Chondrocyte (in vitro differentiated cells): ENCODE results near the gene CAMKK1. TPM values are rescaled to one million over a fixed set of nuclear protein-coding genes. Genes with fewer than 3 reads are reported as not detected.
A peak's percentile ranks its signal among the peaks of the same experiment; 100 is the strongest.

ENCODE experiments used
- DNase-seq: peaks from one replicate; pipeline ENCODE4 v3.0.0; 2021; ENCODE audit warnings: mixed read lengths, low spot score
- H3K27ac Mint-ChIP-seq: one replicate; pipeline ENCODE4 v1.8.0; 2021; ENCODE audit warnings: mild to moderate bottlenecking, moderate library complexity, mixed read lengths; ENCODE audit not compliant: unreplicated experiment
- H3K27me3 Mint-ChIP-seq: 2 replicates; pipeline ENCODE4 v1.8.0; 2021; ENCODE audit warnings: low read depth, mixed read lengths
- H3K36me3 Mint-ChIP-seq: 2 replicates; pipeline ENCODE4 v1.8.0; 2021; ENCODE audit warnings: low read depth, mixed read lengths
- H3K4me1 Mint-ChIP-seq: 2 replicates; pipeline ENCODE4 v1.8.0; 2021; ENCODE audit warnings: low read depth, mild to moderate bottlenecking, mixed read lengths
- H3K4me3 Mint-ChIP-seq: one replicate; pipeline ENCODE4 v1.8.0; 2021; ENCODE audit warnings: mild to moderate bottlenecking, moderate library complexity, mixed read lengths; ENCODE audit not compliant: unreplicated experiment
- H3K9me3 Mint-ChIP-seq: 2 replicates; pipeline ENCODE4 v1.8.0; 2021; ENCODE audit warnings: low read depth, mixed read lengths
- long read RNA-seq: library from polyadenylated mRNA; stranded (forward); transcript quantifications from one replicate; pipeline ENCODE4 v2.0.0, GENCODE V29; 2021
- total RNA-seq: library from RNA; stranded (reverse); gene quantifications from 3 replicates; pipeline ENCODE4 v1.2.1, GENCODE V29; 2021
- TF ChIP-seq, protein P1 (sequence below): fragments of 200-600 bp; sonication (generic); IDR thresholded peaks from 2 replicates; pipeline ENCODE4 v1.5.0; 2021; ENCODE audit warnings: antibody characterized with exemption, mild to moderate bottlenecking, moderate library complexity

CAMKK1 gene
- total RNA-seq: 5.0 to 8.0 TPM (median 5.1 TPM) in 3 replicates
- long read RNA-seq, transcript CAMKK1-202 (16 exons, 3,563 nt): major isoform, 5 of 11 reads
- long read RNA-seq, partial matches to known transcripts: 4 of 11 reads
- long read RNA-seq, other reads (novel, unspliced or antisense): 2 of 11 reads

DNA sequence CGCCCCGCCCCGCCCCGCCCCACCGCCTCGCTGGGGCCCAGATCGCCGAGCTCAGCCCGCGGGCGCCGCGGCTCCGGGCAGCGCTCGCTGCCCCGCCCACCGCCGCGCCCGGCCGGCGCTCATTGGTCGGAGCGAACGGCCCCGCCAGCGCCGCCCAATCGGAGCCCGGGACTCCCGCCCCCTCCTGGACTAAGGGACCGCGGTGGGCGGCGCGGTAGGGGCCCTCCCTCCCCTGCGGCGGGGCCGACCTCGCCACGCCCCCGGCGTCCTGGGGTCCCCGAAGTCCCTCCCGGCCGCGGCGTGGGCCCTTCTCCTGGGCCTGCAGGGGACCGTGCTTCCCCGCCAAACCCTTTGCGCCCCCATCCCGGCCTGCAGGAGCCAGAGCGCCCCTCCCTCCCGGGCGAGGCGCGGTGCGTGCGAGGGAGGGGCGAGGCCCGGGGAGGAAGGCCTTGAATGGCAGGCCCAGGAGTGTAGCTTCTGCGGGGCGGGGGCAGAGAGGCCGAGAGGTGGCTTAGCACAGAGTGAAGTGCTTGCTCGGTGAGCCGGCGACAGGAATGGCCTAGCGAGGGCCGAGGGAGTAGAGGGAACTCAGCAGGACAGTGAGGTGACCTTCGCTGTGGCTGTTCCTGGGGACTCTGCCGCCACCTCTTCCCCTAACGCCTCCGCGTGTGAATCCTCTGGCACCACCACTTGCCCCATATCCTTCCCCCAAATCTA is at the start of gene CAMKK1:
TSS of gene CAMKK1 (minus strand) at position 51 of the 717 bp plus-strand sequence. CDS start 7,366 bp downstream, outside the sequence.
- Mint-ChIP-seq H3K36me3 (no peaks in the 10 kb centered on the region), H3K27ac (peak within 1 kb of the TSS; percentile 75), H3K4me1 (peaks cover 60% of the 10 kb centered on the region), H3K9me3 (no peaks in the 10 kb centered on the region), H3K4me3 (peak within 1 kb of the TSS; percentile 75), H3K27me3 (no peaks in the 10 kb centered on the region)
- no peak for DNase-seq
- TF ChIP-seq, protein P1, sequence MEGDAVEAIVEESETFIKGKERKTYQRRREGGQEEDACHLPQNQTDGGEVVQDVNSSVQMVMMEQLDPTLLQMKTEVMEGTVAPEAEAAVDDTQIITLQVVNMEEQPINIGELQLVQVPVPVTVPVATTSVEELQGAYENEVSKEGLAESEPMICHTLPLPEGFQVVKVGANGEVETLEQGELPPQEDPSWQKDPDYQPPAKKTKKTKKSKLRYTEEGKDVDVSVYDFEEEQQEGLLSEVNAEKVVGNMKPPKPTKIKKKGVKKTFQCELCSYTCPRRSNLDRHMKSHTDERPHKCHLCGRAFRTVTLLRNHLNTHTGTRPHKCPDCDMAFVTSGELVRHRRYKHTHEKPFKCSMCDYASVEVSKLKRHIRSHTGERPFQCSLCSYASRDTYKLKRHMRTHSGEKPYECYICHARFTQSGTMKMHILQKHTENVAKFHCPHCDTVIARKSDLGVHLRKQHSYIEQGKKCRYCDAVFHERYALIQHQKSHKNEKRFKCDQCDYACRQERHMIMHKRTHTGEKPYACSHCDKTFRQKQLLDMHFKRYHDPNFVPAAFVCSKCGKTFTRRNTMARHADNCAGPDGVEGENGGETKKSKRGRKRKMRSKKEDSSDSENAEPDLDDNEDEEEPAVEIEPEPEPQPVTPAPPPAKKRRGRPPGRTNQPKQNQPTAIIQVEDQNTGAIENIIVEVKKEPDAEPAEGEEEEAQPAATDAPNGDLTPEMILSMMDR: no peak

DNA sequence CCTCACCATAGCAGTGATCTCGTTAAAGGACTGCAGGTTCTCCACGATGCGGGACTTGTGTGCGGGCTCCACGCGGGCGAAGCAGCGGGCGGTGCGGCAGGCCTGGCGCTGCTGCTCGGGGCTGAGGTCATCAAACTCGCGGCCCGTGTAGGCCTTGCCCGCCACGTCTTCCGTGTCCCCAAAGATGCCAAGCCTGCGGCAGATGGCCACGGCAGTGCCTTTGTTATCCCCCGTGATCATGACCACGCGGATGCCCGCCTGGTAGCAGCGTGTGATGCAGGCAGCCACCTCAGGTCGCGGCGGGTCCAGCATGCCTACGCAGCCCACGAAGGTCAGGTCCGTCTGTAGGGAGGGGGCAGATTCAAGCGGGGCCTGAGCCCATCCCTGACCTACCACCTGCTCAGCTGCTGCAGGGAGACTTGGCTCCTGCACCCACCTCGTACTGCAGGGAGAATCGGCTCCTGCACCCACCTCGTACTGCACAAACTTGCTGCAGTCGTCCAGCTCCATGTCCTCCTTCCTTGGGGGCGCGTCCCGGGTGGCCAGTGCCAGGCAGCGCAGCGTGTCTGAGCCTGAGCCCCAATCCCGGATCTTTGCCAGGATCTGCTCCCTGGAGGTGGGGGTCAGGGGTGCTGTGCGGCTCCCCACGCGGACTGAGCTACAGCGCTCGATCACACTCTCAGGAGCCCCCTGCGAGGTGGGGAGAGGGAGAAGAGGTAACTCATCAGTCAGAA is 48.3 kb upstream of the CAMKK1 start:
- Mint-ChIP-seq H3K4me1 (peaks cover 12% of the 10 kb centered on the region), H3K27ac (no peak overlapping the region), H3K36me3 (peaks cover 4% of the 10 kb centered on the region), H3K27me3 (peaks cover 4% of the 10 kb centered on the region), H3K4me3 (no peak overlapping the region), H3K9me3 (no peaks in the 10 kb centered on the region)
- DNase-seq: no peak
- TF ChIP-seq, protein P1: no peak

DNA sequence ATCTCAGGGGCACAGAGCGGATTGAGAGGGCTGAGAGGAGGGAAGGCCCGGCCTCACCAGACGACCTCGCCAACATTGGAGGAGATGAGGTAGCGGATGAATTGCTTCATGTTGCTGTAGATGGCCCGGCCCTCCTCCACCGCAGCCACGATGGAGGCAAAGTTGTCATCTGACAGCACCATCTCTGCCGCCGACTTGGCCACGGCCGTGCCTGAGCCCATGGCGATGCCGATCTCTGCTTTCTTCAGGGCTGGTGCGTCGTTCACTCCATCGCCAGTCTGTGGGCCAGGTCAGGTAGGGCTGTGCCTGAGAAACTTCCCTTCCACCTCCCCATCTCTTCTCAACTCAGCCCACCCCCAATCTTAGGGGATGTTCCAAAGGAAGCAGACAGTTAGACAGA is 44.5 kb upstream of the CAMKK1 start:
- no peak overlapping the region for H3K4me3 Mint-ChIP-seq
- H3K27me3 Mint-ChIP-seq: no peaks in the 10 kb centered on the region
- TF ChIP-seq, protein P1: no peak
- H3K36me3 Mint-ChIP-seq: peaks cover 3% of the 10 kb centered on the region
- no peak for DNase-seq
- H3K27ac Mint-ChIP-seq: no peak overlapping the region
- H3K4me1 Mint-ChIP-seq: peaks cover 6% of the 10 kb centered on the region
- H3K9me3 Mint-ChIP-seq: no peaks in the 10 kb centered on the region

DNA sequence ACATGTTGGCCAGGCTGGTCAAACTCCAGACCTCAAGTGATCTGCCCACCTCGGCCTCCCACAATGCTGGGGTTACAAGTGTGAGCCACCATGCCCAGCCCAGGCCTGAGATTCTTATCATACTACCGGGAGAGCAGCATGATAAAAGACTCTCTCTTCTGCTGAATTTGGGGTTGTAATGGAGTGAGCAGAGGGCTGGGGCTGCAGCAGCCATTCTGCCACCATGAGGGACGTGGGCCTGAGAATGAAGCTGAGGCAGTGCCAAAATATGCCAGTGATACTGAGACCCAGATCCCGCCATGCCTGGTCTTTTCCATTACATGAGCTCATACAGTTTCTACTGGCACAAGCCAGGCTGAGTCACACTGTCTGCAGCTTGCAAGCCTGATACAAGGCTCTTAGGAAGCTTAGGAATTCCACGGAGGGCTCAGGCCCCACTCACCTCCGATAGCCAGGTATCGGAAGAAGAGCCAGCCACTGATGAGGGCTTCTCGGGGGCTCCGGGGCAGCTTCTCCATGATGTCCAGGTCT is 43.0 kb upstream of the CAMKK1 start:
- no peaks in the 10 kb centered on the region for H3K27me3 Mint-ChIP-seq
- no peak overlapping the region for H3K4me3 Mint-ChIP-seq
- DNase-seq: no peak
- H3K36me3 Mint-ChIP-seq: peaks cover 3% of the 10 kb centered on the region
- TF ChIP-seq, protein P1: no peak
- peaks cover 6% of the 10 kb centered on the region for H3K4me1 Mint-ChIP-seq
- H3K9me3 Mint-ChIP-seq: no peaks in the 10 kb centered on the region
- H3K27ac Mint-ChIP-seq: peak overlapping the region; percentile 77

DNA sequence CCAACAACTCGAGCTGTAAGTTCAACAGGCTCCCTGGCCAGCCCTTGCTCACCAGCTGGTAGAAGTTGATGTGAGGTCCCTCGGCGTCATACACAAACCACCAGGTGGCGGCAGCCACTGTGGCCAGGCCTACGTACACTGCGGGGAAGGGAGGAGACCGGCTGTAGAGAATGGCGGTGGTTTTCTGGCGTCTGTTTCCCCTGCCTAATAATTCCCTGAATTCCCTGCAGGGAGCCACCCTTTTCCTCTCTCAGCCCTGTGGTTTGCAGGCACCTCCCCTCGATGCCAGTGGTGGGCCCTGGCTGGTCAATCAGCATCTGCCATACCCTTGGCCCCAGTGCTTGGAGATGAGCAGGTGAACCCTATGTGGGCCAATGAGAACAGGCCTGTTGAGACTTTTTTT is 42.3 kb upstream of the CAMKK1 start:
- H3K4me3 Mint-ChIP-seq: no peak overlapping the region
- TF ChIP-seq, protein P1: peak; percentile 81
- no peak overlapping the region for H3K27ac Mint-ChIP-seq
- H3K4me1 Mint-ChIP-seq: peaks cover 6% of the 10 kb centered on the region
- no peaks in the 10 kb centered on the region for H3K27me3 Mint-ChIP-seq
- peaks cover 3% of the 10 kb centered on the region for H3K36me3 Mint-ChIP-seq
- no peaks in the 10 kb centered on the region for H3K9me3 Mint-ChIP-seq
- DNase-seq: no peak
